OCI-LY1 (cell line): ENCODE measurements around the gene RMI1.
A peak's percentile ranks its signal among the peaks of the same experiment; 100 is the strongest.

ENCODE experiments used
- H2AFZ ChIP-seq: fragments of 200-600 bp; sonication (generic), shearing (Covaris generic); 2 replicates; pipeline ENCODE4 v1.6.0; 2014; ENCODE audit warnings: antibody characterized with exemption, mild to moderate bottlenecking, low read length
- H3F3A ChIP-seq: fragments of 200-600 bp; sonication (generic), shearing (Covaris generic); 2 replicates; pipeline ENCODE4 v1.6.0; 2014; ENCODE audit warnings: mild to moderate bottlenecking, antibody characterized with exemption, low read length, moderate library complexity; ENCODE audit not compliant: insufficient read depth
- H3K27ac ChIP-seq: fragments of 200-600 bp; sonication (generic); 2 replicates; pipeline ENCODE4 v1.5.1; 2014; ENCODE audit warnings: low read length, mixed run types, mild to moderate bottlenecking, low read depth; ENCODE audit not compliant: poor library complexity, severe bottlenecking
- H3K27me3 ChIP-seq: fragments of 200-600 bp; sonication (generic); 2 replicates; pipeline ENCODE4 v1.6.0; 2014; ENCODE audit warnings: antibody characterized with exemption, mild to moderate bottlenecking, low read length, moderate library complexity; ENCODE audit not compliant: insufficient read depth
- H3K36me3 ChIP-seq: fragments of 200-600 bp; sonication (generic); 2 replicates; pipeline ENCODE4 v1.6.1; 2014; ENCODE audit warnings: mild to moderate bottlenecking, antibody characterized with exemption, low read length, moderate library complexity, mixed read lengths; ENCODE audit not compliant: insufficient read depth
- H3K4me1 ChIP-seq: fragments of 200-600 bp; sonication (generic); 2 replicates; pipeline ENCODE4 v1.5.1; 2014; ENCODE audit warnings: mild to moderate bottlenecking, low read length, moderate library complexity; ENCODE audit not compliant: insufficient read depth, severe bottlenecking
- H3K4me2 ChIP-seq: fragments of 200-600 bp; sonication (generic), shearing (Covaris generic); 2 replicates; pipeline ENCODE4 v1.6.1; 2014; ENCODE audit warnings: low read length
- H3K4me3 ChIP-seq: fragments of 200-600 bp; sonication (generic); 2 replicates; pipeline ENCODE4 v1.5.1; 2014; ENCODE audit warnings: low read length, low read depth, mild to moderate bottlenecking, mixed read lengths; ENCODE audit not compliant: poor library complexity, severe bottlenecking
- H3K79me2 ChIP-seq: fragments of 200-600 bp; shearing (Covaris generic); 2 replicates; pipeline ENCODE4 v1.6.1; 2016; ENCODE audit warnings: mixed run types, low read length, mixed read lengths; ENCODE audit not compliant: insufficient read depth
- H3K9ac ChIP-seq: fragments of 200-600 bp; sonication (generic), shearing (Covaris generic); 2 replicates; pipeline ENCODE4 v1.6.1; 2014; ENCODE audit warnings: mild to moderate bottlenecking, low read length, mixed read lengths
- H3K9me2 ChIP-seq: fragments of 200-600 bp; sonication (generic), shearing (Covaris generic); 2 replicates; pipeline ENCODE4 v1.6.1; 2014; ENCODE audit warnings: low read depth, mild to moderate bottlenecking, low read length, mixed read lengths
- H3K9me3 ChIP-seq: fragments of 200-600 bp; shearing (Covaris generic); 2 replicates; pipeline ENCODE4 v1.6.1; 2014; ENCODE audit warnings: low read length, mixed read lengths
- H4K20me1 ChIP-seq: fragments of 200-600 bp; sonication (generic), shearing (Covaris generic); 2 replicates; pipeline ENCODE4 v1.6.0; 2016; ENCODE audit warnings: mild to moderate bottlenecking, low read length; ENCODE audit not compliant: insufficient read depth
- CTCF ChIP-seq: fragments of 200-600 bp; sonication (generic), shearing (Covaris generic); IDR thresholded peaks from 2 replicates; pipeline ENCODE4 v1.5.1; 2017; ENCODE audit warnings: mild to moderate bottlenecking, antibody characterized with exemption, low read length, moderate library complexity, mixed read lengths
- EZH2 ChIP-seq: fragments of 200-600 bp; sonication (generic), shearing (Covaris generic); IDR thresholded peaks from 2 replicates; pipeline ENCODE4 v1.8.0; 2017; ENCODE audit warnings: borderline replicate concordance, mixed run types, mild to moderate bottlenecking, antibody characterized with exemption, low read length, moderate library complexity, mixed read lengths

RMI1 gene

GRCh38 chr9:83956436-83957247 lies 24.0 kb upstream of the RMI1 start:
- peak overlapping the region; percentile 85 for H3K9ac ChIP-seq
- H3K9me3 ChIP-seq, result no peaks in the 10 kb centered on the region
- H3K27ac ChIP-seq, result no peak overlapping the region
- peak overlapping the region; percentile 76 for H3K4me2 ChIP-seq
- no peaks in the 10 kb centered on the region for H4K20me1 ChIP-seq
- no peaks in the 10 kb centered on the region for H3K79me2 ChIP-seq
- peaks cover 33% of the 10 kb centered on the region for H3K4me1 ChIP-seq
- H3K9me2 ChIP-seq, result no peaks in the 10 kb centered on the region
- peak overlapping the region; percentile 42 for H2AFZ ChIP-seq
- H3K36me3 ChIP-seq, result peaks cover 4% of the 10 kb centered on the region; the same call in 1 of the 2 replicates
- peak overlapping the region; percentile 76 for H3K4me3 ChIP-seq
- H3K27me3 ChIP-seq, result no peaks in the 10 kb centered on the region
- no peak for TF ChIP-seq EZH2
- TF ChIP-seq CTCF, result no peak
- H3F3A ChIP-seq, result no peaks in the 10 kb centered on the region

- Histone ChIP-seq H3K79me2 (no peaks in the 10 kb centered on the region), H3K27me3 (no peaks in the 10 kb centered on the region), H4K20me1 (no peaks in the 10 kb centered on the region), H3K9ac (peak overlapping the region; percentile 85), H3F3A (no peaks in the 10 kb centered on the region), H3K36me3 (peaks cover under 1% of the 10 kb centered on the region; the same call in 1 of the 2 replicates), H2AFZ (no peak overlapping the region; the same call in 1 of the 2 replicates), H3K4me2 (peak overlapping the region; percentile 76), H3K9me3 (no peaks in the 10 kb centered on the region), H3K4me3 (peak overlapping the region; percentile 76), H3K9me2 (no peaks in the 10 kb centered on the region), H3K4me1 (peaks cover 33% of the 10 kb centered on the region), H3K27ac (no peak overlapping the region)
- TF ChIP-seq CTCF (no peak), EZH2 (no peak)
These were observed 23.4 kb upstream of the RMI1 start for GRCh38 chr9:83957248-83957513.

GRCh38 chr9:83959061-83959460 lies 21.5 kb upstream of the RMI1 start:
- Histone ChIP-seq H3K79me2 (no peaks in the 10 kb centered on the region), H3K9me2 (no peaks in the 10 kb centered on the region), H3K4me3 (no peak overlapping the region), H3K9me3 (no peaks in the 10 kb centered on the region), H4K20me1 (no peaks in the 10 kb centered on the region), H3K4me1 (peaks cover 33% of the 10 kb centered on the region), H3K36me3 (no peaks in the 10 kb centered on the region), H3K27me3 (no peaks in the 10 kb centered on the region), H3K9ac (no peak overlapping the region), H3F3A (no peaks in the 10 kb centered on the region), H2AFZ (no peak overlapping the region), H3K27ac (no peak overlapping the region), H3K4me2 (peak overlapping the region; percentile 65; the same call in 1 of the 2 replicates)
- TF ChIP-seq EZH2, result no peak
- no peak for TF ChIP-seq CTCF
